Measurements from ENCODE around the gene GJB2.

GRCh38 chr13:20209948-20210347 is 17.2 kb upstream of the GJB2 start:
- no peak for TF ChIP-seq CTCF (IDR thresholded peaks at IDR 0.05 in 8 of 11, conservative IDR thresholded peaks at IDR 0.05 in 3 of 11)
- no peak for TF ChIP-seq POLR2A (IDR thresholded peaks at IDR 0.05)
